GM12892 (cell line): ENCODE results near the gene FN3K.
"Not testable (repeated sequence)": the region's sequence is repeated elsewhere in the genome, so short reads cannot be mapped to it uniquely, and the experiment has no call there.

ENCODE experiments used
- DNase-seq: peaks from one replicate; pipeline ENCODE4 v3.0.0; 2011; ENCODE audit not compliant: insufficient read length
- FAIRE-seq: peaks from 2 replicates; lab custom pipeline; 2011; peaks lifted over from hg19 to GRCh38; lab: Jason Lieb, UNC
- POLR2A ChIP-seq: IDR thresholded peaks from 2 replicates; pipeline ENCODE4 v1.6.1; 2011; ENCODE audit warnings: low read depth, low read length, control low read depth
- POLR2AphosphoS5 ChIP-seq: IDR thresholded peaks from 2 replicates; pipeline ENCODE4 v1.6.1; 2011; ENCODE audit warnings: low read depth, low read length, control low read depth
- TAF1 ChIP-seq: IDR thresholded peaks from 2 replicates; pipeline ENCODE4 v1.6.1; 2011; ENCODE audit warnings: low read depth, mild to moderate bottlenecking, control low read depth, low read length, borderline replicate concordance

FN3K gene

GRCh38 chr17:82783498-82783897 is 48.1 kb downstream of the FN3K start:
- TF ChIP-seq TAF1 (no peak), POLR2AphosphoS5 (no peak), POLR2A (no peak)
- no peak for DNase-seq
- no peak for FAIRE-seq

- FAIRE-seq, result not testable (repeated sequence)
Observed at GRCh38 chr17:82785581-82785980, 50.2 kb downstream of the FN3K start.

GRCh38 chr17:82786427-82786826 is 51.0 kb downstream of the FN3K start:
- no peak for TF ChIP-seq TAF1
- no peak for TF ChIP-seq POLR2A
- TF ChIP-seq POLR2AphosphoS5, result no peak
- no peak for FAIRE-seq
- DNase-seq, result no peak

More at GRCh38 chr17:82785581-82785980, 50.2 kb downstream of the FN3K start:
- DNase-seq, result not testable (repeated sequence)

- TF ChIP-seq TAF1 (no peak), POLR2A (no peak), POLR2AphosphoS5 (no peak)
- DNase-seq (no peak), FAIRE-seq (no peak)
Observed at GRCh38 chr17:82787081-82787848, 51.9 kb downstream of the FN3K start.

DNA sequence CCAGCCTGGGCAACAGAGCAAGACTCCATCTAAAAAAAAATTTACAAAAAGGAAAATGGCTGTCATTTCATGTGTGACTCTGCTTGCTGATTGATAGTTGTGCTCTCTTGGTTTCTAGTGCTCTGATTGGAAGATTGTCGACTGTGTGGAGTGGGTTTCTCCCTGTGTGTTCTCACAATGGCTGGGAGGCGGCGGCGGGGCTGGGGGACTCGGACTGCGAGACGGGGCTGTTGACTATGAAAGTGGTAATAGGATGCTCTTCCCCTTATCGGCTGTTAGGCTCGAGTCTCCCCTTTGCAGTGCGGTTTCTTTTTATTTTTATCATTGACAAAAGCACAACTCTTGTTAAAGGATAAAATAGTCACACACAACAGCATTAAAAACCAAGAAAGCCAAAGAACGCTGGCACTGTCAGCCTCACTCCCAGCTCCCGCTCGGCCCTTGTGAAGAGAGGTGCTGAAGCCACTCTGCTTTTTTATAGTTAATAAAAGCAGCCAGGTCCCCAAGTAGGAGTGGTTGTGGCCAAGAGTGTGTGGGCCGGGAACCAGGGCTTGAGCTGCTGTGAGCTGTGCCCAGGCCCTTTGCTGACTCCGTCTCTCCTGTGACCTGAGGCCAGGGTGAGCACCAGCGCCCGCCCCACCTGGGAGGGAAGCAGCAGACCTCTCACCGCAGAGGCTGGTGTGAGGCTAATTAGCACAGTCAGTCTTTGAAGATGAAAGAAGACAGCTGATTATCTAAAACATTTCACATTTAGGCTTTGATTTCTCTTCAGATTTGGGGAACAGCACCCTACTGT is 53.0 kb downstream of the FN3K start:
- TF ChIP-seq POLR2AphosphoS5 (no peak), TAF1 (no peak), POLR2A (no peak)
- no peak for DNase-seq
- FAIRE-seq, result no peak

DNA sequence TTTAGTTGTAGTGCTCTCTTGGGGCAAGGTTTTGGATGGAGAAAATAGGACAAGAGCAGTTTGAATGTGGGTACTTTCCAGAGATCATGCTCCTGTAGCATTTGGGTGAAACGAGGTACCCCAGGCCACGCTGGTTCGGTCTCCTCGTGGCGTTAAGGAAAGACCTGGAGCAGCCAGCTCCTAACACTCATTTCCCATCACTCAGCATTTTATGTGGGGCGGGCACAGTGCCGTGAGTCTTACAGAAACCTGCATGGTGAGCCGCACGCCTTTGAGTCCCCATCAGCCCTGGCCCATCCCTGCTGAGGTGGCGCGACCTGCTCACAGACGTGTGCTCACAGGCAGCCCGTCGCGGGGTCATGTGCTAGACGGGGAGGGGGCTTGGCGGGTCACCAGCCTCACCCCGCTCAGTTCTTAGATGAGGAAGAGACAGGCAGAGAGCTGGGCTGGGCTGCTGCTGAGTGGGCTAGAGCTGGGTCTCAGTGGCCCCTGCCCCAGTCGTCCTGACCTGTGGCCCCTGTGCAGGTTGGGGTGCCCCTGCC is 53.7 kb downstream of the FN3K start:
- FAIRE-seq, result no peak
- TF ChIP-seq TAF1 (no peak), POLR2A (no peak), POLR2AphosphoS5 (no peak)
- no peak for DNase-seq

DNA sequence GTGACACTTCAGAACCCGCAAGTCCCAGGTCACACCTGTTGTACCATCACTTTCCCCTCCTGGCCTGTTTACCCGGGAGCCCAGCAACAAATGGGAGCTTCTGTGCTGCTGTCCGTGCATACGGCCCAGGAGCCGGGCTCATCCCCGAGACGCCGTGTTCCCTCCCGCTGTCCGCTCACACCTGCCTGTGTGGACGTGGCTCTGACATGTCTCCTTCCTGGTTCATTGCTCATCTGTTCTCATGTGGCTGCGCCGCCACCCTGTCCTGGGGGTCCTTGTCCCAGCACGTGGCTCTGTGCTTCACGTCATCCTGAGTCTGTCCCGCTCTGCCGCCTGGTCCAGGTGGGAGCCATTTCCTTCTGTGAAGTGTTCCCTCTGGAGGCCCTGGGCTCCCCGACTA is 54.4 kb downstream of the FN3K start:
- TF ChIP-seq TAF1, result no peak
- no peak for TF ChIP-seq POLR2AphosphoS5
- TF ChIP-seq POLR2A, result no peak
- FAIRE-seq (no peak), DNase-seq (no peak)

DNA sequence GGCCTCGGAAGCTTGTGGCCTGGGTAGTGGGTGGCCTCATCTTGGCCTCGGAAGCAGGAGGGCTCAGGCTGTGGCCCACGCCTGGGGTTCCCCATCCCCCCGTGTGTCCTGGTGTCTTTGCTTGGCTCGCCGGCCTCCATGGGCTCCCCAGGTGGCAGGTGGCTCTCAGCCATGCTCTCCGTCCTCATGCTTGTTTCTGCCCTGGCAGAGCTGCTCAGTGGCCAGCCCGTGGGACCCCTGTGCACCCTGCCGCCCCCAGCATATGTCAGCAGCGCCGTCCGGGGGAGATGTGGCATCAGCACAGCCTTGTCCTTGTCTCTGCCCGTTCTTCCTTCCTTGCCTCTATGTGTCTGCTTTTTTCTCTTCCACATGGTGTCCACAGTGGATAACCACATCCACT is 55.0 kb downstream of the FN3K start:
- DNase-seq, result no peak
- FAIRE-seq, result no peak
- TF ChIP-seq POLR2A (no peak), POLR2AphosphoS5 (no peak)

DNA sequence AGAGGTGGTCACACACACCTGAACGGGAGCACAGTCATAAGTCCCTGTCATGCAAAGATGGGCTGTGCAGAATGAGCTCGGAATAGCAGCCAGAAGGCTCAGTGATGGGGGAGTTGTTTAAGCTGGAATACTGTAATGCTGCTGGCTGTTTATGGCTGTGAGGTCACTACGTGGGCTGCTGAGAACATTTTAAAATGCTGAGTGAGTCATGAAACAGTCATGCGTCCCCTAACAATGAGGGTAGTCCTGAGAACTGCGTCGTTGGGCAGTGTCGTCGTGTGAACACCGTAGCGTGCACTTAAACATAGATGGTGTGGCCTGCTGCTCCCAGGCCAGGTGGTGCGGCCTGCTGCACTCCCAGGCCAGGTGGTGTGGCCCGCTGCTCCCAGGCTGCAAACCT is 56.1 kb downstream of the FN3K start:
- DNase-seq (no peak), FAIRE-seq (no peak)
- TF ChIP-seq TAF1 (no peak), POLR2A (no peak), POLR2AphosphoS5 (no peak)

- no peak for DNase-seq
- TF ChIP-seq POLR2AphosphoS5 (no peak), TAF1 (no peak), POLR2A (no peak)
- no peak for FAIRE-seq
Observed at GRCh38 chr17:82793974-82794630, 58.7 kb downstream of the FN3K start.

GRCh38 chr17:82794781-82795482 is 59.5 kb downstream of the FN3K start:
- DNase-seq (no peak), FAIRE-seq (no peak)
- no peak for TF ChIP-seq POLR2A
- TF ChIP-seq POLR2AphosphoS5, result no peak
- no peak for TF ChIP-seq TAF1
